ENCODE results near the gene RPP25L.
A peak's percentile ranks its signal among the peaks of the same experiment; 100 is the strongest.

The RPP25L gene

DNA sequence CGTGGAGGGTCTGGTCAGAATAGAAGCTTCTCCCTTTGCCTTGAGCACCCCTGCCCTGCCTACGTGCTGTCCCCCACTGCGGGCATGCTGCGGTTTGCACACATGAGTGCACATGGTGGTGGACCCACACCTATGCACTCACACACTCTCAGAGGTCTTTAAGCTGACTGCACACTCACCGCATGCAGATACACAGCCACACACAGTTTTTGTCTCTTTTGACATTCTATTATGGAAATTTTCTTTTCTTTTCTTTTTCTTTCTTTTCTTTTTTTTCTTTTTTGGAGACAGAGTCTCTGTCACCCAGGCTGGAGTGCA, 17.6 kb upstream of the RPP25L start:
- no peak overlapping the region for H3K27ac ChIP-seq (ENCODE audit: low read depth, low read length)
- H3K9ac ChIP-seq (ENCODE audit: low read depth in 1 of 2, low read length in 2 of 2), result no peak overlapping the region
- peaks cover 19 to 21% of the 10 kb centered on the region in 2 donors for H3K4me1 ChIP-seq (ENCODE audit: control insufficient read depth in 1 of 2, insufficient read depth in 2 of 2, low read length in 2 of 2)
- H3K4me3 ChIP-seq (ENCODE audit: low read depth in 1 of 2, low read length in 2 of 2), result peak overlapping the region; percentile 45 to 59
- H3K9me3 ChIP-seq (ENCODE audit: control insufficient read depth in 1 of 2, low read length in 2 of 2), result no peaks in the 10 kb centered on the region
- peaks cover 47 to 48% of the 10 kb centered on the region in 2 donors for H3K27me3 ChIP-seq (ENCODE audit: control insufficient read depth in 1 of 2, insufficient read depth in 2 of 2, low read length in 2 of 2)
- H3K36me3 ChIP-seq (ENCODE audit: control insufficient read depth in 1 of 2, insufficient read depth in 2 of 2, low read length in 2 of 2), result no peaks in the 10 kb centered on the region

GRCh38 chr9:34628656-34629490, 17.0 kb upstream of the RPP25L start, which contains the start of gene ARID3C:
Gene ARID3C, minus strand, starts transcription at chr9:34629066. Its CDS starts 1,052 bp downstream, at chr9:34628014.
- Histone ChIP-seq H3K4me1 (ENCODE audit: control insufficient read depth in 1 of 2, insufficient read depth in 2 of 2, low read length in 2 of 2) (peaks cover 17 to 21% of the 10 kb centered on the region in 2 donors), H3K9ac (ENCODE audit: low read depth in 1 of 2, low read length in 2 of 2) (no peak within 1 kb of the TSS), H3K27me3 (ENCODE audit: control insufficient read depth in 1 of 2, insufficient read depth in 2 of 2, low read length in 2 of 2) (peaks cover 53 to 54% of the 10 kb centered on the region in 2 donors), H3K9me3 (ENCODE audit: control insufficient read depth in 1 of 2, low read length in 2 of 2) (no peaks in the 10 kb centered on the region), H3K27ac (ENCODE audit: low read depth, low read length) (no peak within 1 kb of the TSS), H3K36me3 (ENCODE audit: control insufficient read depth in 1 of 2, insufficient read depth in 2 of 2, low read length in 2 of 2) (no peaks in the 10 kb centered on the region), H3K4me3 (ENCODE audit: low read depth in 1 of 2, low read length in 2 of 2) (peak within 1 kb of the TSS; percentile 45 to 59)

- H3K27me3 ChIP-seq (ENCODE audit: control insufficient read depth in 1 of 2, insufficient read depth in 2 of 2, low read length in 2 of 2), result peaks cover 62% of the 10 kb centered on the region in 2 donors
- peak overlapping the region; percentile 23 to 59 for H3K4me3 ChIP-seq (ENCODE audit: low read depth in 1 of 2, low read length in 2 of 2)
- H3K4me1 ChIP-seq (ENCODE audit: control insufficient read depth in 1 of 2, insufficient read depth in 2 of 2, low read length in 2 of 2), result peaks cover 17 to 21% of the 10 kb centered on the region in 2 donors
- H3K36me3 ChIP-seq (ENCODE audit: control insufficient read depth in 1 of 2, insufficient read depth in 2 of 2, low read length in 2 of 2), result no peaks in the 10 kb centered on the region
- H3K9me3 ChIP-seq (ENCODE audit: control insufficient read depth in 1 of 2, low read length in 2 of 2), result no peaks in the 10 kb centered on the region
- H3K27ac ChIP-seq (ENCODE audit: low read depth, low read length), result no peak overlapping the region
- no peak overlapping the region for H3K9ac ChIP-seq (ENCODE audit: low read depth in 1 of 2, low read length in 2 of 2)
Observed at GRCh38 chr9:34627716-34628655, 16.1 kb upstream of the RPP25L start.

GRCh38 chr9:34625186-34625486, 13.2 kb upstream of the RPP25L start:
- no peaks in the 10 kb centered on the region for H3K36me3 ChIP-seq (ENCODE audit: control insufficient read depth in 1 of 2, insufficient read depth in 2 of 2, low read length in 2 of 2)
- no peak overlapping the region for H3K4me3 ChIP-seq (ENCODE audit: low read depth in 1 of 2, low read length in 2 of 2)
- H3K27ac ChIP-seq (ENCODE audit: low read depth, low read length), result no peak overlapping the region
- H3K9ac ChIP-seq (ENCODE audit: low read depth in 1 of 2, low read length in 2 of 2), result no peak overlapping the region
- H3K27me3 ChIP-seq (ENCODE audit: control insufficient read depth in 1 of 2, insufficient read depth in 2 of 2, low read length in 2 of 2), result peaks cover 71 to 75% of the 10 kb centered on the region in 2 donors
- H3K4me1 ChIP-seq (ENCODE audit: control insufficient read depth in 1 of 2, insufficient read depth in 2 of 2, low read length in 2 of 2), result peaks cover 12 to 18% of the 10 kb centered on the region in 2 donors
- no peaks in the 10 kb centered on the region for H3K9me3 ChIP-seq (ENCODE audit: control insufficient read depth in 1 of 2, low read length in 2 of 2)

- H3K27me3 ChIP-seq (ENCODE audit: control insufficient read depth in 1 of 2, insufficient read depth in 2 of 2, low read length in 2 of 2), result peaks cover 71 to 75% of the 10 kb centered on the region in 2 donors
- H3K4me3 ChIP-seq (ENCODE audit: low read depth in 1 of 2, low read length in 2 of 2), result no peak overlapping the region
- H3K36me3 ChIP-seq (ENCODE audit: control insufficient read depth in 1 of 2, insufficient read depth in 2 of 2, low read length in 2 of 2), result no peaks in the 10 kb centered on the region
- no peaks in the 10 kb centered on the region for H3K9me3 ChIP-seq (ENCODE audit: control insufficient read depth in 1 of 2, low read length in 2 of 2)
- H3K9ac ChIP-seq (ENCODE audit: low read depth in 1 of 2, low read length in 2 of 2), result no peak overlapping the region
- no peak overlapping the region for H3K27ac ChIP-seq (ENCODE audit: low read depth, low read length)
- H3K4me1 ChIP-seq (ENCODE audit: control insufficient read depth in 1 of 2, insufficient read depth in 2 of 2, low read length in 2 of 2), result peaks cover 14 to 18% of the 10 kb centered on the region in 2 donors
Observed at GRCh38 chr9:34624475-34625185, 12.7 kb upstream of the RPP25L start.

GRCh38 chr9:34623374-34624235, 11.7 kb upstream of the RPP25L start:
- Histone ChIP-seq H3K4me3 (ENCODE audit: low read depth in 1 of 2, low read length in 2 of 2) (no peak overlapping the region), H3K27ac (ENCODE audit: low read depth, low read length) (no peak overlapping the region), H3K27me3 (ENCODE audit: control insufficient read depth in 1 of 2, insufficient read depth in 2 of 2, low read length in 2 of 2) (peaks cover 64 to 69% of the 10 kb centered on the region in 2 donors), H3K9ac (ENCODE audit: low read depth in 1 of 2, low read length in 2 of 2) (no peak overlapping the region), H3K9me3 (ENCODE audit: control insufficient read depth in 1 of 2, low read length in 2 of 2) (no peaks in the 10 kb centered on the region), H3K36me3 (ENCODE audit: control insufficient read depth in 1 of 2, insufficient read depth in 2 of 2, low read length in 2 of 2) (no peaks in the 10 kb centered on the region), H3K4me1 (ENCODE audit: control insufficient read depth in 1 of 2, insufficient read depth in 2 of 2, low read length in 2 of 2) (peaks cover 18 to 19% of the 10 kb centered on the region in 2 donors)

- H3K36me3 ChIP-seq (ENCODE audit: control insufficient read depth in 1 of 2, insufficient read depth in 2 of 2, low read length in 2 of 2), result peaks cover 17 to 30% of the 10 kb centered on the region in 2 donors
- peak within 1 kb of the TSS; percentile 58 to 77 for H3K9ac ChIP-seq (ENCODE audit: low read depth in 1 of 2, low read length in 2 of 2)
- peak within 1 kb of the TSS; percentile 86 to 89 for H3K4me3 ChIP-seq (ENCODE audit: low read depth in 1 of 2, low read length in 2 of 2)
- peaks cover 34 to 37% of the 10 kb centered on the region in 2 donors for H3K27me3 ChIP-seq (ENCODE audit: control insufficient read depth in 1 of 2, insufficient read depth in 2 of 2, low read length in 2 of 2)
- H3K9me3 ChIP-seq (ENCODE audit: control insufficient read depth in 1 of 2, low read length in 2 of 2), result no peaks in the 10 kb centered on the region
- H3K4me1 ChIP-seq (ENCODE audit: control insufficient read depth in 1 of 2, insufficient read depth in 2 of 2, low read length in 2 of 2), result peaks cover 13 to 14% of the 10 kb centered on the region in 2 donors
- H3K27ac ChIP-seq (ENCODE audit: low read depth, low read length), result no peak within 1 kb of the TSS
Observed at GRCh38 chr9:34620061-34620994, 8.4 kb upstream of the RPP25L start, which contains the start of gene DCTN3. Gene DCTN3, minus strand, starts transcription at chr9:34620495. Its CDS starts 31 bp downstream, at chr9:34620464.

- Histone ChIP-seq H3K4me3 (ENCODE audit: low read depth in 1 of 2, low read length in 2 of 2) (no peak overlapping the region), H3K4me1 (ENCODE audit: control insufficient read depth in 1 of 2, insufficient read depth in 2 of 2, low read length in 2 of 2) (peaks cover 32 to 34% of the 10 kb centered on the region in 2 donors), H3K27me3 (ENCODE audit: control insufficient read depth in 1 of 2, insufficient read depth in 2 of 2, low read length in 2 of 2) (no peaks in the 10 kb centered on the region), H3K36me3 (ENCODE audit: control insufficient read depth in 1 of 2, insufficient read depth in 2 of 2, low read length in 2 of 2) (peaks cover 24 to 50% of the 10 kb centered on the region in 2 donors), H3K9me3 (ENCODE audit: control insufficient read depth in 1 of 2, low read length in 2 of 2) (no peaks in the 10 kb centered on the region), H3K27ac (ENCODE audit: low read depth, low read length) (no peak overlapping the region), H3K9ac (ENCODE audit: low read depth in 1 of 2, low read length in 2 of 2) (no peak overlapping the region)
Observed at GRCh38 chr9:34615132-34615531, 3.2 kb upstream of the RPP25L start.

Measured in duodenal mucosa (tissue), 2 donors.